ENCODE measurements around the gene SPRED2.

DNA sequence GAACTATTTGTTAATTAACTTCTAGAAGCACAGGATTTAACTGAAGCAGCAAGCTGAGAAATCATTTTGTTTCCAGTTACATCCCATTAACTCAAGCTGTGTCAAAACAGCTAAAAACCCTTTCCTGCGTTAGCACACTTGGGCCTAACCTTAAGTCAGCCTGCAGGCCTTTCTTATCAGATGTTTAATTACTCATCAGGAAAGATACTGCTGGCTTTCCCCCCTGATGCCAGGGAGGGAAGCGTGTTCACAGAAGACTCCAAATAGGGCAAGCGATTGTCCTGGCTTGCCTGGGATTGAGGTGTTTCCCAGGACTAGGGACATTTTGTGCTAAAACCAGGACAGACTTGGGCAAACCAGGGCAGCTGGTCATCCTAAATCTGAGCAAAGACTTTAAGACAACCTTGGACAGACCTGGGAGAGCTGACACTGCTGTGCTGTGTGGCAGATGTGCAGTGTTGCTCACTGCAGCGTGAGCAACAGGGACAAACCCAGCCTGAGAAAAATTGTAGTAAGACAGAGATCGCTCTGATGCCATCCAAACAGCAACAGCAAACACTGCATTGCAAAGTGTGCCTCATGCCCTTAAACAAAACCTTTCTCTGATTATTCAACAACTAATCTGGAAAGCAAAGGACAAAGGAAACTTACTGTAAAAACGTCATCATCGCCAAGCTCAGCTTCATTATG is 100.9 kb downstream of the SPRED2 start:
- no peak for TF ChIP-seq FOXK2 (IDR thresholded peaks at IDR 0.05)
- no peak for TF ChIP-seq NFRKB (IDR thresholded peaks at IDR 0.05)
- no peak for TF ChIP-seq BHLHE40 (IDR thresholded peaks at IDR 0.05; ENCODE audit: borderline replicate concordance)
- TF ChIP-seq SP1 (IDR thresholded peaks at IDR 0.05): no peak
- TF ChIP-seq SUZ12 (IDR thresholded peaks at IDR 0.05): no peak
- TF ChIP-seq ELF4 (IDR thresholded peaks at IDR 0.05): no peak
- no peak for TF ChIP-seq TARDBP (IDR thresholded peaks at IDR 0.05)
- TF ChIP-seq ARNT (IDR thresholded peaks at IDR 0.05): no peak
- no peak for TF ChIP-seq HDGF (IDR thresholded peaks at IDR 0.05; ENCODE audit: borderline replicate concordance)
- no peak for TF ChIP-seq ZNF384 (IDR thresholded peaks at IDR 0.05)
- TF ChIP-seq FOXM1 (IDR thresholded peaks at IDR 0.05; ENCODE audit: borderline replicate concordance): no peak
- TF ChIP-seq LEF1 (IDR thresholded peaks at IDR 0.05; ENCODE audit: borderline replicate concordance): no peak
- TF ChIP-seq L3MBTL2 (conservative IDR thresholded peaks at IDR 0.05): no peak
